Left kidney (tissue), 8 donors: ENCODE data around the gene TMEM54. TPM values are rescaled to one million over a fixed set of nuclear protein-coding genes. Genes with fewer than 3 reads are reported as not detected.
A peak's percentile ranks its signal among the peaks of the same experiment; 100 is the strongest.

Source experiments
- DNase-seq: peaks from one replicate; pipeline ENCODE4 v3.0.0-alpha.2; 2013
- long read RNA-seq, 8 donors: transcript quantifications; one replicate each; lab custom pipeline, GENCODE V29; 2026
- polyA plus RNA-seq: library from polyadenylated mRNA; unstranded; fragments of 120-200 nt; gene quantifications from one replicate; pipeline ENCODE4 v1.2.1, GENCODE V29; 2013; ENCODE audit not compliant: insufficient read length

TMEM54 gene
- 5.6 TPM for polyA plus RNA-seq
- long read RNA-seq, donor 1, transcript TMEM54-202 (6 exons, 999 nt), result major isoform, 8 of 9 reads
- long read RNA-seq, donor 1, partial matches to known transcripts, result 0 of 9 reads
- long read RNA-seq, donor 1, other reads (novel, unspliced or antisense), result 0 of 9 reads
- long read RNA-seq, donor 2, partial matches to known transcripts, result 0 of 3 reads
- long read RNA-seq, donor 2, other reads (novel, unspliced or antisense), result 0 of 3 reads
- long read RNA-seq, donor 3, transcript TMEM54-202 (6 exons, 999 nt), result major isoform, 6 of 6 reads
- long read RNA-seq, donor 3, partial matches to known transcripts, result 0 of 6 reads
- long read RNA-seq, donor 3, other reads (novel, unspliced or antisense), result 0 of 6 reads
- long read RNA-seq, donor 4, result 0 reads
- long read RNA-seq, donor 5, partial matches to known transcripts, result 0 of 5 reads
- long read RNA-seq, donor 5, other reads (novel, unspliced or antisense), result 0 of 5 reads
- long read RNA-seq, donor 6, partial matches to known transcripts, result 0 of 5 reads
- long read RNA-seq, donor 6, other reads (novel, unspliced or antisense), result 0 of 5 reads
- long read RNA-seq, donor 7, transcript TMEM54-202 (6 exons, 999 nt), result major isoform, 9 of 10 reads
- long read RNA-seq, donor 7, partial matches to known transcripts, result 0 of 10 reads
- long read RNA-seq, donor 7, other reads (novel, unspliced or antisense), result 0 of 10 reads
- long read RNA-seq, donor 8, transcript TMEM54-202 (6 exons, 999 nt), result major isoform, 7 of 7 reads
- long read RNA-seq, donor 8, partial matches to known transcripts, result 0 of 7 reads
- long read RNA-seq, donor 8, other reads (novel, unspliced or antisense), result 0 of 7 reads

- DNase-seq, result no peak
Observed at GRCh38 chr1:32900956-32901822, at the start of gene TMEM54. Gene TMEM54, minus strand, starts transcription at chr1:32901389. Its CDS starts 151 bp downstream, at chr1:32901238.

DNA sequence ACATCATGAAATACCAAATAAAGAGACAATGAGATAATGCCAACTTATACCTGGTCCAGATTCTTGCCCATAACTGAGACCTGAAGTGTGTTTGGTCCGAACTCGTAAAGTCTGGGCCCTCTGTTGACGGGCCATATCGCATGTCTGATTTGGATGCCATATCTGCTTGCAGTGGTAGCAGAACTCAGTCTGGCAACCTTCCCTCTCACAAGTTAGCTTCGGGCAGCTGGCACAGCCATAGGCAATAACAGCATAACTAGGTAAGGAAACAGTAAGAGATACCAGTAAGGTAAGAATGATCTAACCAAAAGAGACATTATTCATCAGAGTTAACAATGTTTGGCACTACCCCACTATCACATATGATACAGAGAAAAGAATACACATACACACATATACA is 48.3 kb upstream of the TMEM54 start:
- no peak for DNase-seq

GRCh38 chr1:32948905-32949304 is 47.7 kb upstream of the TMEM54 start:
- no peak for DNase-seq

DNA sequence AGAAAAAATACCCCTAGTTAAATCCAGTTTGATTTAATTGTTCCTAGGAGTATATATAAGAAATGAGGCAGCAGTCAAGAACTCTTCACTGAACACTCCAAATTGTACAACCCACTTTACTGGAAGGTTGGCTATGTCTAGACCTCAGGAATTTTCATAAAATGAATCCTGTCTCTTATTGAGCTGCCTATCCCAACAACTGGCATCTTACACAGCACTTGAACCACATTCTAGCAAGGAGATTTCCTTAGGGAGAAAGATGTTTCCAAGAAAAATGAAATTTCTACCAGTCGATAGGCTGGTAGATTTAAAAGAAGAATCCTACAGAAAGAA is 47.2 kb upstream of the TMEM54 start:
- DNase-seq, result no peak

GRCh38 chr1:32947669-32948389 is 46.6 kb upstream of the TMEM54 start:
- DNase-seq, result no peak

DNA sequence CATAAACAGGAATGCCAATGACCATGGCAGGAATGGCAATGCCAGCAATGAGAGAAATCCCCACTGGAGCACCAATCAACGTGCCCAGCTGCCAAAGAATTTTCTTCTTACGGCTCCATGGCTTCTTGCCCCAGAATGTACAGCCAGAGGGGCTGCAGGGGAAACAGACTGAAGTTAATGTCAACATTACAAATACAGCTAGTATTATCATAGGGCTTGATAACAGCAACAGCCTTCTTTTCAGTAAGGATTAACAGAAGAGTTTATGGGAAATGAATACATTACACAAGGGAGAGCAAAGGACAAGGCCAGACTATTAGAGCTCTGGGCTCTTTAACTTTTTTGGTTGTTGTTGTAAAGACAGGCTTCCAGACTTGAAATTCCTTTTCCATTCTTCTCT is 45.2 kb upstream of the TMEM54 start:
- DNase-seq, result no peak

DNA sequence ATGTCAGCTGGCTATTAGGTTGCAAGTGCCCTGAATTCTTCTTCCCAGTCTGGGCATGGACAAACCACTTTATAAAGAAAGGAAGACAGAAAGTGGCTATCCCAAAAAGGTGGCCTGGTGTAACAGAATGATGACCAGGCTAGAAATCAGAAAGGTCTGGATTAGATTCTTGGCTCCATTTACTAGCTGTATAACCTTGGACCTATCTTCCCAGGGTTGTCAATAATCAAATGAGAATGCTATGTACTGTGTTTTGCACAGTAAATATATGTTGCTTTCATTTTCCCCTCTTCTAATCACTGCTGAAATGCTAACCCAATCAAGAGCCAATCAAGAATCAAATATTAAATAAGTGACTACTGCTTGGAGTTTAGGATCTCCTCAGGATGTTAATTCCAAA is 43.0 kb upstream of the TMEM54 start:
- DNase-seq, result no peak

- no peak for DNase-seq
Observed at GRCh38 chr1:32939655-32940371, 38.6 kb upstream of the TMEM54 start.

- DNase-seq, result no peak
Observed at GRCh38 chr1:32937061-32937460, 35.9 kb upstream of the TMEM54 start.

DNA sequence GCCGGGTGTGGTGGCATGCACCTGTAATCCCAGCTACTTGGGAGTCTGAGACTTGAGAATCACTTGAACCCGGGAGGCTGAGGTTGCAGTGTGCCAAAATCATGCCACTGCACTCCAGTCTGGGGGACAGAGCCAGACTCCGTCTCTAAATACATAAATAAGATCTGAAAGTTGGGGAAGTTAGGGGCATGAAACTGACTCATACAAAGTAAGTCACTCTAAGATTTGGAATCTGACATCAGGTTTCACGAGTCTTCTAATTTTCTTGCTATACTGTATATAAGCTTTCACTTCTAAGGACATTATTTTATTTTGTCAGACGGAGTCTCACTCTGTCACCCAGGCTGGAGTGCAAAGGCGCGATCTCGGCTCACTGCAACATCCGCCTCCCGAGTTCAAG is 33.3 kb upstream of the TMEM54 start:
- no peak for DNase-seq

- DNase-seq, result no peak
Observed at GRCh38 chr1:32933742-32934322, 32.6 kb upstream of the TMEM54 start.

GRCh38 chr1:32931760-32932159 is 30.6 kb upstream of the TMEM54 start:
- DNase-seq, result no peak

GRCh38 chr1:32929366-32929765 is 28.2 kb upstream of the TMEM54 start:
- DNase-seq, result no peak

- no peak for DNase-seq
Observed at GRCh38 chr1:32928715-32929114, 27.5 kb upstream of the TMEM54 start.

DNA sequence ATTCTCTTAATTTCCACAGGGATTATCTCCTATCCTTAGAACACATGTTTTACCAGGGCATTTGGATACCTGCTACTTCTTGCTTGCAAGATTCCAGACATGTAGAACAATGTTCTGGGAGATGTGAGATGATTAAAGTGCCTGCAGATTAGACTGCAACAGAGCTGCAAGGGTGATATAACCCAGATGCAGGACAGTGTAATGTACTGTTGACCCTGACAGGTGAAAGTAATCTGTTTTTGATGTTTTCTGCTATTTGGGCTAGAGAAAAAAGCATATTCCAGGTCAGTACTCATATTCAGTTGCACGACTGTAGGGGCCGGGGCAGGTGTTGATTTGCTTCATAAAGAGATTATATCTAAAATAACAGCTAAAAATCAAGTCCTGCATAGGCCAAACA is 27.1 kb upstream of the TMEM54 start:
- no peak for DNase-seq

- DNase-seq, result no peak
Observed at GRCh38 chr1:32927441-32927840, 26.3 kb upstream of the TMEM54 start.

DNA sequence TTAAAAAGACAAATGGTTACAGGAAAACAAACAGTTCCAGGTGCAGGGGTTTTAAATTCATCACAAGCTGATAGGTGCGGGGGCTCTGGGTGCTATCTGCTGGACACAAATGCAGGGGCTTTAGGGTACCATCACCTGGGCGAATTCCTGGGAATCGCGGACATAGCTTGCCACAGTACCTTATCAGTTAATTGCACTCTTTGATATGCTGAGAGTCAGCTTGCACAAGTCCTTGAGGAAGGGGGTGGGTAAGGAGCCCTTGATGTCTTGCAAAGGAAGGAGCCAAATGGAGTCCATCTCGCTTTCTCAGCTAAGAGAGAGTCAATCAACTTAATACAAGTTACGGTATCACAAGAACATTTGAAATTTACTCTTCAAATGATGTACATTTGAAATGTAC is 25.4 kb upstream of the TMEM54 start:
- DNase-seq, result no peak

DNA sequence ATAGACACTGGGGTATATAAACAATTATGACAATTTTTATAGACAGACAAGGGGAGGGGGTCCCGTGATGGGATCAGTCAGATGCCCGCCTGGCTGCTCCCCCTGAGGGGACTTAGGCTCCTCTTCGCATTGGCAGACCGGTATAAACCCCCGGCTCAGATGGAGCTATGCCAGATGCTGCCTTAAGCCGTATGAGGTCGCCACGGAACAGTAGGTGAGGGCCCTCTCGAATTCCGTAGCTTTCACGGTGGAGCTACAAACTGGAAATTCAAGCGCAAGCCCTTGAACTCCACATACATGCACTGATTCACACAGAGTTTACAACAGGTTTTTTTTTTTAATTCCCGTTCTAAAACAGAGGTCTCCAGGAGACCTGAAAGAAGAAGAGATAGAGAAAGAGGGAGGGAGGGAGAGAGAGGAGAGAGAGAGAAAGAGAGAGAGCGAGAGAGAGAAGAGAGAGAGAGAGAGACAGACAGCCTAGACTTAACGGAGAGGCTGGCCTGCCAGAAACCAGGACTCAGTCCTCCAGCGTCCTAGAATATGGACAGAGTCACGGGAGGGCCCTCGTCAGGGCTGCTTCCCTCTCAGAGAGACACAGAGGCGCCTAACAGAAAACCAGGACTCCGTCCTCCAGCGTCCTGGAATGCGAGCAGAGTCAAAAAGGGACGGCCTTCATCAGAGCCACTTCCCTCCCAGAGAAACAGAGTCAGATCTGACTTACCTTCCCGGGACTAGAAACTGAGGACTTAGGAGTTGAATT is 24.4 kb upstream of the TMEM54 start:
- peak; percentile 76 for DNase-seq

GRCh38 chr1:32924881-32925344 is 23.7 kb upstream of the TMEM54 start:
- no peak for DNase-seq

GRCh38 chr1:32920833-32921232 is 19.6 kb upstream of the TMEM54 start:
- DNase-seq, result no peak
